NCI-H187 treated with DMSO at 0.1 percent for 48 hours (cell line): Measurements from ENCODE around the gene ABHD3.
"Not testable (repeated sequence)": the region's sequence is repeated elsewhere in the genome, so short reads cannot be mapped to it uniquely, and the experiment has no call there.

ENCODE experiments used
- DNase-seq: peaks from one replicate; lab custom pipeline; 2025; lab: John Stamatoyannopoulos, UW

Gene ABHD3

GRCh38 chr18:21650311-21650710, 54.3 kb downstream of the ABHD3 start:
- no peak for DNase-seq

- not testable (repeated sequence) for DNase-seq
These were observed 64.2 kb downstream of the ABHD3 start for GRCh38 chr18:21640375-21640774.

- no peak for DNase-seq
These were observed 65.8 kb downstream of the ABHD3 start for GRCh38 chr18:21638822-21639221.

GRCh38 chr18:21636769-21637168, 67.8 kb downstream of the ABHD3 start:
- DNase-seq = no peak

- DNase-seq = no peak
These were observed 69.9 kb downstream of the ABHD3 start for GRCh38 chr18:21634588-21635199.

GRCh38 chr18:21632393-21632792, 72.2 kb downstream of the ABHD3 start:
- DNase-seq = no peak

- no peak for DNase-seq
These were observed 75.3 kb downstream of the ABHD3 start for GRCh38 chr18:21629089-21629832.

- DNase-seq = not testable (repeated sequence)
These were observed 82.9 kb downstream of the ABHD3 start for GRCh38 chr18:21621640-21622039.

GRCh38 chr18:21612125-21613039, 92.2 kb downstream of the ABHD3 start, which contains the start of gene SNRPD1:
SNRPD1 (plus strand) TSS chr18:21612314; CDS start chr18:21612430, 116 bp downstream.
- DNase-seq = peak; percentile 33

- DNase-seq = not testable (repeated sequence)
These were observed 93.0 kb downstream of the ABHD3 start for GRCh38 chr18:21611401-21612124.

- no peak for DNase-seq
These were observed 99.4 kb downstream of the ABHD3 start for GRCh38 chr18:21605213-21605612.

- DNase-seq = no peak
These were observed 99.9 kb downstream of the ABHD3 start for GRCh38 chr18:21604671-21605070.

GRCh38 chr18:21602299-21602587, 102.3 kb downstream of the ABHD3 start:
- DNase-seq = no peak
